Right cardiac atrium (tissue), 5 donors: ENCODE data around the gene PLEK. TPM values are rescaled to one million over a fixed set of nuclear protein-coding genes. Genes with fewer than 3 reads are reported as not detected.
"Not testable (repeated sequence)": the region's sequence is repeated elsewhere in the genome, so short reads cannot be mapped to it uniquely, and the experiment has no call there.

Source experiments
- ATAC-seq, 2 donors: fragments of 200-7000 bp; cut with Tn5 transposase; one replicate each; pipeline versions ENCODE4 v1.8.0 to v1.9.1; 2020; ENCODE audit warnings: moderate library complexity in 2 of 2, mild to moderate bottlenecking in 1 of 2
- DNase-seq, 3 donors: peaks; one replicate each; pipeline ENCODE4 v3.0.0-alpha.2; 2020
- H3K27ac ChIP-seq: one replicate; pipeline ENCODE4 v1.5.1; 2013; ENCODE audit warnings: mild to moderate bottlenecking, low read length, control low read depth, moderate library complexity
- H3K27me3 ChIP-seq: one replicate; pipeline ENCODE4 v1.6.1; 2013; ENCODE audit not compliant: control insufficient read depth, insufficient read depth
- H3K4me1 ChIP-seq: one replicate; pipeline ENCODE4 v1.6.1; 2013; ENCODE audit warnings: low read length; ENCODE audit not compliant: control insufficient read depth, insufficient read depth
- H3K4me3 ChIP-seq: one replicate; pipeline ENCODE4 v1.5.1; 2013; ENCODE audit warnings: low read length, control low read depth
- H3K9me3 ChIP-seq: one replicate; pipeline ENCODE4 v1.6.1; 2013; ENCODE audit warnings: low read length; ENCODE audit not compliant: control insufficient read depth
- WGBS: extraction: QIAGEN DNeasy Blood & Tissue Kit; methylation state at CpG from one replicate; pipeline ENCODE4 v1.1.7; 2013; 5-methylcytosine and 5-hydroxymethylcytosine counted together
- intact Hi-C, 4 donors: fragments of 100-400 bp; cut with DNase I; formaldehyde crosslinking; loops; one replicate each; pipeline versions ENCODE4 v1.11.0 to v1.14.0; 2022 to 2023
- polyA plus RNA-seq: library from polyadenylated mRNA; stranded (reverse); fragments of 200-250 nt; gene quantifications from one replicate; pipeline ENCODE4 v1.2.3, GENCODE V29; 2013
- total RNA-seq, 4 donors: library from RNA; stranded (reverse); fragmentation: NEBNext Ultra II Directional; extraction: Animal tissue kit (Norgen Biotek cat#: 25700); gene quantifications; one replicate each; pipeline ENCODE4 v1.2.1, GENCODE V29; 2021
- donor health status: healthy with polysubstance abuse.
- donor health status: DM: no; HTN: yes; CAD: no.
- donor health status: DM: no; HTN: no; CAD: no.
- donor health status: DM: no; HTN: yes; CAD: no; lungs with severe emphysema.
- donor health status: DM: yes; HTN: yes; CAD: no.

Gene PLEK
- total and polyA plus RNA-seq, 5 donors: 1.3 to 6.6 (median 4.2) TPM

DNA sequence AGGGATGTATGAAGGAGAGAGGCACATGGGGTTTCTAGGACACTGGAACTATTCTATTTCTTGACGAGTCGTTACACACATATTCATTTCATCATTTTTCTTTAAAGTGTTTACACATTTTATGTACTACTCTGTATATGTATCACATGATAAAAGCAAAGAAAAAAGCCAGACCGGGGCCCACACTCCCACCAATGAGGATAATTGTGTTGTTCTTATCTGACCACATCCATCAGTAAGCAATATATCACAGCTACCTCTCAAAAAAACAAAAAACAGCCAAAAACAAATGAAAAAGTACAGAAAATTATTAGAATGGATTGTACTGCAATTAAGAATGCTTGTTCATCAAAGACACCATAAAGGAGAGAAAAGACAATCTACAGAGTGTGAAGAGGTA, 31.2 kb upstream of the PLEK start:
- no peaks in the 10 kb centered on the region for H3K9me3 ChIP-seq
- peaks cover 3% of the 10 kb centered on the region for H3K4me1 ChIP-seq
- H3K4me3 ChIP-seq: no peak overlapping the region
- WGBS: 76% methylated on average over 3 of the region's 3 CpGs
- H3K27ac ChIP-seq: no peak overlapping the region
- H3K27me3 ChIP-seq: no peaks in the 10 kb centered on the region
- DNase-seq: no peak
- intact Hi-C loops: no loop called here
- ATAC-seq: no peak

- no peak for ATAC-seq
- no peak for DNase-seq
- no peak overlapping the region for H3K27ac ChIP-seq
- no peaks in the 10 kb centered on the region for H3K27me3 ChIP-seq
- 79% methylated on average over 1 of the region's 1 CpG for WGBS
- no peaks in the 10 kb centered on the region for H3K9me3 ChIP-seq
- H3K4me1 ChIP-seq: no peaks in the 10 kb centered on the region
- intact Hi-C loops: no loop called here
- no peak overlapping the region for H3K4me3 ChIP-seq
These were observed 28.9 kb upstream of the PLEK start for GRCh38 chr2:68336192-68336591.

DNA sequence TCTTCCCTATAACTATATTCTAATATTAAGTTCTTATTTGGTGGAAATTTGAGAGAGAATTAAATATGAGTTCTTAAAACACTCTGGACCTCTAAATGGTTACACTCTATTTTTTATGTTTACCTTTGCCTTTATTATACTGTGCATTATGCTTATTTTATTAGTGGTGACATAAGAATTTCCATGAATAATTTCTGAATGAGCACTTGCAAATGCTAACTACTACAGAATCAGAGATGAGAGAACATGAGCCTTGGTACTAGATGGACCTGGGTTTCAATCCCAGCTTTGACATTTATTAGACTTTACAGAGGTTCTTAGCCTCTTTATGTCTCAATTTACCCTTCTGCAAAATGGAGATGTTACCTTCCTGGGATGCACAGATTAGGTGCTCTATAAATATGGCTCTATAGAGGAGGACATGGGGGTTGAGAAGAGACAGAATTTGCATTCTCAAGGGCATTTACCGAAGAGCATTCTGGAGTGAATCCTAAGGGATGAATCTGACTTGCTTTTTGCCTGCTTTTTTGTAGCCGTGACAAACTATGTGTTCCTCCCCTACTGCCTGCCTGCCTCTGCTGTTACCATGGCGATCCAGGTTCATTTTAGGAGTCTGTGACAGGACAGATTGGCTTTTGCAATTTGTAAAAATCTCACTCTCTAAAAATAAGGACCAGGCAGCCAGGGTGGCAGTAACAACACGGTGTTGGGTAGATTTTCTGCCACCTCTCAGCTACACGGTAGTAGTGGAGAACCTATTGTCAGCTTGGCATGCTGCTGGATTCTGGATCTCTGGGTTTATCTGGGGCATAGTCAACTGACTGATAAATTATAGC, 24.6 kb upstream of the PLEK start:
- no peak overlapping the region for H3K27ac ChIP-seq
- no peak overlapping the region for H3K4me3 ChIP-seq
- ATAC-seq: no peak
- intact Hi-C loops: no loop called here
- no peaks in the 10 kb centered on the region for H3K4me1 ChIP-seq
- WGBS: 52% methylated on average over 5 of the region's 5 CpGs
- no peaks in the 10 kb centered on the region for H3K9me3 ChIP-seq
- DNase-seq: no peak
- H3K27me3 ChIP-seq: no peaks in the 10 kb centered on the region

DNA sequence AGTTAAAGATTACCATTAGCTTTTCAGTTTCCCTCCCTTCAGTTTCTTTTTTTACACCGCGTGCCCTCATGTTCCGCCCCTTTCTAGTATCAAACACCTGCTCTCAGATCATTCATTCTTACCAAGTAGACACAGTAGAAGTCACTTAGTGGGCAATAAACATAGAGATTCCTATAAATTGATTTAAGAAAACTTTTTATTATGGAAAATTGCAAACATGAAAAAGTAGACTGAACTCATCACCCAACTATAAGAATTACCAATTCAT, 24.1 kb upstream of the PLEK start:
- Histone ChIP-seq H3K9me3 (no peaks in the 10 kb centered on the region), H3K4me3 (no peak overlapping the region), H3K27me3 (no peaks in the 10 kb centered on the region), H3K27ac (no peak overlapping the region), H3K4me1 (no peaks in the 10 kb centered on the region)
- WGBS: 89% methylated on average over 3 of the region's 3 CpGs
- no peak for DNase-seq
- ATAC-seq: no peak
- intact Hi-C loops: no loop called here

DNA sequence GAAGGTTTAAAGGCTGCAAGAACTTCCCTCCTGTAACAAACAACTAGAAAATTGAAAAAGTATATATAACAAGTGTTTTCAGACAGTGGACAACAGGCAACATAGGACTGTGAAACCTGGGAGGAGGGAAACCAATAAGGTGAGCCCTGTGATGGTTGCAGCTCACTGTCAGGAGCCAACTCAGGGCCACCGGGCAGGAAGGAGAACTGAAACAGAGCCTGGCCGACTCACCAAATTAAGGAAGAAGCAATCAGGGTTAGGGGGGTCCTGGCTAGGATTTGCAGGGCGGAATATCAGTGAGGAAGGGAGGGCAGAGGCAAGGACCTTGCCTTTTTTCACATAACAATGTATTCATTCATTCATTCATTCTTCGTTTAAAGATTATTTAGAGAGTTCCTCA, 23.5 kb upstream of the PLEK start:
- DNase-seq (no peak), ATAC-seq (no peak)
- H3K27ac ChIP-seq: no peak overlapping the region
- intact Hi-C loops: no loop called here
- 68% methylated on average over 4 of the region's 4 CpGs for WGBS
- H3K4me1 ChIP-seq: no peaks in the 10 kb centered on the region
- no peak overlapping the region for H3K4me3 ChIP-seq
- no peaks in the 10 kb centered on the region for H3K27me3 ChIP-seq
- no peaks in the 10 kb centered on the region for H3K9me3 ChIP-seq

GRCh38 chr2:68342470-68342869, 22.6 kb upstream of the PLEK start:
- no peak overlapping the region for H3K4me3 ChIP-seq
- no peaks in the 10 kb centered on the region for H3K9me3 ChIP-seq
- ATAC-seq (no peak), DNase-seq (no peak)
- no peaks in the 10 kb centered on the region for H3K4me1 ChIP-seq
- intact Hi-C loops: no loop called here
- WGBS: 87% methylated on average over 1 of the region's 1 CpG
- H3K27ac ChIP-seq: no peak overlapping the region
- no peaks in the 10 kb centered on the region for H3K27me3 ChIP-seq

DNA sequence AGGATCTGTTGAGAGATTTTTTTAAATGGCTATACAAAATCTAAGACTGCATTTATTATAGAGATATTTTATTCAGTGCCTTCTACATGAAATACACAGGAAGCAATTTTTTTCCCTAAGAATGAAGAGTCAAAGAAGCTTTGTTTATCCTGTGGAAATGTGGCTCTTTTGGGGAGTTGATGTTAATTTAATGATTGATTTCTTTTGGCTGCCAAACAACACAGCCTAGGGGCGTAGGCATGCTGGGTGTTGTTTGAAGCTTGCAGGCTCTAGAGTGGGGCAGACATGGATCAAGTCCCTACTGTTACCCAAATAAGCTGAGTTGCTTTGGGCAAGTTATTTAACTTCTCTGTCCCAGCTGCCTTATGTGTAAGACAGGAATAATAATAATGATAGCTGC, 21.1 kb upstream of the PLEK start:
- intact Hi-C loops: no loop called here

GRCh38 chr2:68345129-68345875, 19.8 kb upstream of the PLEK start:
- no peaks in the 10 kb centered on the region for H3K27me3 ChIP-seq
- no peak overlapping the region for H3K27ac ChIP-seq
- ATAC-seq: no peak
- no peaks in the 10 kb centered on the region for H3K9me3 ChIP-seq
- DNase-seq: no peak
- no peaks in the 10 kb centered on the region for H3K4me1 ChIP-seq
- WGBS: 78% methylated on average over 9 of the region's 9 CpGs
- intact Hi-C loops: no loop called here
- H3K4me3 ChIP-seq: no peak overlapping the region

More for the DNA sequence above, 21.1 kb upstream of the PLEK start:
- H3K9me3 ChIP-seq: no peaks in the 10 kb centered on the region
- no peaks in the 10 kb centered on the region for H3K27me3 ChIP-seq
- no peak overlapping the region for H3K4me3 ChIP-seq
- WGBS: 75% methylated on average over 1 of the region's 1 CpG
- ATAC-seq: no peak
- H3K4me1 ChIP-seq: no peaks in the 10 kb centered on the region
- H3K27ac ChIP-seq: no peak overlapping the region
- DNase-seq: no peak

GRCh38 chr2:68349091-68349490, 16.0 kb upstream of the PLEK start:
- DNase-seq, H3K9me3 ChIP-seq, H3K4me1 ChIP-seq, H3K27me3 ChIP-seq, H3K27ac ChIP-seq, ATAC-seq, intact Hi-C loops, H3K4me3 ChIP-seq: not testable (repeated sequence)
- WGBS: 89% methylated on average over 4 of the region's 4 CpGs

GRCh38 chr2:68351997-68352396, 13.1 kb upstream of the PLEK start:
- no peak overlapping the region for H3K27ac ChIP-seq
- no peak overlapping the region for H3K4me3 ChIP-seq
- 75% methylated on average over 6 of the region's 6 CpGs for WGBS
- no peak for ATAC-seq
- DNase-seq: no peak
- intact Hi-C loops: loop anchor here in 1 of 4 donors (10.0 kb wide), 1 partner anchor 227 kb away; no protein-coding TSS in a partner anchor
- H3K4me1 ChIP-seq: no peaks in the 10 kb centered on the region
- no peaks in the 10 kb centered on the region for H3K27me3 ChIP-seq
- no peaks in the 10 kb centered on the region for H3K9me3 ChIP-seq

DNA sequence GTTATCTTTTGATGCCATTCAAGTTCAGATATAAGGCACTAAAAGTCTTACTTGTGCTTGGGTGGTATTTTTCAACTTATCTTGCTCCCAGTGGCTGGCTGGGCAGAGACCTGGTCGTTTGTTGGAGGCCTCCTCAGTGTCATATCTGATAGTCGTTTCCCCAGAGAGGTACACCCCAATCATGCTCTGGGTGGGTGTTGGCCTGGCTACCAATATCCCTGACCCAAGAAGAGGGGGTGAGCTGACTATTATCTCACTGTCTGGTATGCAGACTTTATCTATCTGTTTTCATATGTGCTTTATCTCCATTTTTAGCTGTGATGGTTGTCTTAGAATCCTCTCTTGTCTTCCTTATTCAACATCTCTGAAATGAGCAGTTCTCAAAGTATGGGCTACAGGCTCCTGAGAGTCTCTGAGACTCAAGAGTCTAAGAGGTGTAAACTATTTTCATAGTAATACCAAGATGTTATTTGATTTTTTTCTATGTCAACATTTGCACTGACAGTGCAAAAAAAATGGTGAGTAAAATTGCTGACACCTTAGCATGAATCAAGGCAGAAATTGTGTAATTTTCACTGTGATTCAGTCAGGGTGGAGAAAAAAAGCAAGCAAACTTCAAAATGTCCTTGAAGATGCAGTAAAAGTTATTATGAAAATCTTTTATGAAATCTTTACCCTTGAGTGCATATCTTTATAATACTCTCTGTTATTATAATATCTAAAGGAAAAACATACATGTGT, 12.3 kb upstream of the PLEK start:
- DNase-seq (no peak), ATAC-seq (no peak)
- H3K9me3 ChIP-seq: no peaks in the 10 kb centered on the region
- no peaks in the 10 kb centered on the region for H3K4me1 ChIP-seq
- no peak overlapping the region for H3K27ac ChIP-seq
- WGBS: 21% methylated on average over 2 of the region's 2 CpGs
- H3K4me3 ChIP-seq: no peak overlapping the region
- intact Hi-C loops: loop anchor here in 1 of 4 donors (10.0 kb wide), 1 partner anchor 228 kb away; no protein-coding TSS in a partner anchor
- H3K27me3 ChIP-seq: no peaks in the 10 kb centered on the region
